ENCODE measurements around the gene ZGPAT. TPM values are rescaled to one million over a fixed set of nuclear protein-coding genes. Genes with fewer than 3 reads are reported as not detected.

The ZGPAT gene
- total and polyA plus RNA-seq, 2 of the 13 experiments (the other 11 are each of a cell fraction or from before 2014, with no cell fraction given) = 23.0 to 41.9 TPM

DNA sequence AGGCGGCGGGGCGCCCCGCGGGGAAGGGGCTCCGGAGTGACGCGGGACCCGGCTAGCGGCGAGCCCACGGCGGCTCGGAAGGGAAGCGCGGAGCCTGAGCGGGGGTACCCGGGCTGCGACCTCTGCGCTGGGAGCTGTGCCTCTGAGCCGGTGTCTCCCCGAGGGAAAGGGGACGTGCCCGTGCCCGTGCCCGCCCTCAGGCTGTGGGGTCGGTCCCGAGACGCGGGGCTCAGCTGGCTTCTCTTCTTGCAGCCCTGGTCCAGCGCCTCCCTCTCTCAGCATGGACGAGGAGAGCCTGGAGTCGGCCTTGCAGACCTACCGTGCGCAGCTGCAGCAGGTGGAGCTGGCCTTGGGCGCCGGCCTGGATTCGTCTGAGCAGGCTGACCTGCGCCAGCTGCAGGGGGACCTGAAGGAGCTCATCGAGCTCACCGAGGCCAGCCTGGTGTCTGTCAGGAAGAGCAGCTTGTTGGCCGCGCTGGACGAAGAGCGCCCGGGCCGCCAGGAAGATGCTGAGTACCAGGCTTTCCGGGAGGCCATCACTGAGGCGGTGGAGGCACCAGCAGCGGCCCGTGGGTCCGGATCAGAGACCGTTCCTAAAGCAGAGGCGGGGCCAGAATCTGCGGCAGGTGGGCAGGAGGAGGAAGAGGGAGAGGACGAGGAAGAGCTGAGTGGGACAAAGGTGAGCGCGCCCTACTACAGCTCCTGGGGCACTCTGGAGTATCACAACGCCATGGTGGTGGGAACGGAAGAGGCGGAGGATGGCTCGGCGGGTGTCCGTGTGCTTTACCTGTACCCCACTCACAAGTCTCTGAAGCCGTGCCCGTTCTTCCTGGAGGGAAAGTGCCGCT lies 686 bp downstream of the ZGPAT start (continued):
- no peak for TF ChIP-seq MEIS2 (CRISPR knock-in tag; IDR thresholded peaks at IDR 0.05)
- TF ChIP-seq ZNF761 (CRISPR knock-in tag; conservative IDR thresholded peaks at IDR 0.05) = no peak
- TF ChIP-seq ZNF710 (CRISPR knock-in tag; IDR thresholded peaks at IDR 0.05; ENCODE audit: borderline replicate concordance) = 0 out of 2 replicates have a peak, but pooled peaks have one; percentile 2
- TF ChIP-seq REPIN1 (CRISPR knock-in tag; IDR thresholded peaks at IDR 0.05; ENCODE audit: borderline replicate concordance, low read depth) = no peak
- TF ChIP-seq SMARCC2 (IDR thresholded peaks at IDR 0.05) = no peak
- 0 out of 2 replicates have a peak, but pooled peaks have one; percentile 20 for TF ChIP-seq ZNF281 (CRISPR knock-in tag; IDR thresholded peaks at IDR 0.05; ENCODE audit: borderline replicate concordance)
- TF ChIP-seq SMAD1 (CRISPR knock-in tag; IDR thresholded peaks at IDR 0.05; ENCODE audit: borderline replicate concordance, low read depth) = no peak
- TF ChIP-seq ZNF253 (CRISPR knock-in tag; IDR thresholded peaks at IDR 0.05; ENCODE audit: borderline replicate concordance) = no peak
- TF ChIP-seq GLI4 (CRISPR knock-in tag; IDR thresholded peaks at IDR 0.05; ENCODE audit: borderline replicate concordance) = no peak
- no peak for TF ChIP-seq KDM1A (CRISPR knock-in tag; IDR thresholded peaks at IDR 0.05)
- no peak for TF ChIP-seq ZBTB40 (IDR thresholded peaks at IDR 0.05)
- no peak for TF ChIP-seq ZBTB40 (CRISPR knock-in tag; IDR thresholded peaks at IDR 0.05)
- TF ChIP-seq ZSCAN12 (CRISPR knock-in tag; IDR thresholded peaks at IDR 0.05) = no peak
- TF ChIP-seq RAD51 (IDR thresholded peaks at IDR 0.05; ENCODE audit: borderline replicate concordance) = no peak
- no peak for TF ChIP-seq MEF2D (CRISPR knock-in tag; IDR thresholded peaks at IDR 0.05)
